Activated CD8-positive, alpha-beta memory T cell treated with anti-CD3 and anti-CD28 coated beads for 48 hours (primary cell): ENCODE data around the gene CDH3.

ENCODE experiments used
- DNase-seq, 3 experiments: peaks; one replicate each; pipeline ENCODE4 v3.0.0-alpha.2; 2020; ENCODE audit warnings: low read depth in 2 of 3, low spot score in 2 of 3

The CDH3 gene

DNA sequence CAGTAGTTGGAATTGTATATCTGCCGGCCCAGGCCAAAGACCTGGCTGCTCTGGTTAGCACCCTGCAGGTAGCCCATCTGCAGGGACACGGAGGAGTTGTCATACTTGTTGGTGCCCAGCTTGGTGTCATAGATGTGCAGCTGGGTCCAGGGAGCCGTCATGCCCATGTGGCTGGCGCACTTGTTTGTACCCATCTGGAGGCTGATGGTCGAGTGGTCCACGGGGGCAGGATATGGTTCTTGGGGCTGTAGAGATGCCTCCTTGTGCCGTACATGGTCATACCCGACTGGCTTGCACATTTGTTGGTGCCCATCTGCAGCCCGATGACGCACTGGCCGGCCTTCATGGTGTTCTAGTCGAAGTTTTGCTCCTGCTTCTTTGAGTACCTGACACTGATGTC, 6.0 kb downstream of the CDH3 start:
- no peak for DNase-seq

DNA sequence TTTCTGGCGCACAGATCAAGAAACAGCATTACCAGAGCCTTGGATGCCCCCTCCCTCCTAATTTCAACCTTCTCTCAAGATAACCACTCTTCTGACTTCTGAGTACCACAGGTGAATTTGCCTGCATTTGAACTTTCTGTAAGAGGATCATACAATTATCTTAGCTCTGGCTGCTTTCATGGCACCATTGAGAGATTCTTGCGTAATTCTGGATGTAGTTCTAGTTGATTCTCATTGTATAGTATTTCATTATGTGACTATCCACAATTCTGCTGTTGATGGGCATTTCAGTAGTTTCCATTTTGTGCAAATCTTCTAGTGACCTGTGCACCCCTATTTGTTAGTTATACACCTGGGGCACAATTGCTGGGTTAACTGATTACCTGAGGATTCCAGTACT, 7.5 kb downstream of the CDH3 start:
- DNase-seq = no peak

DNA sequence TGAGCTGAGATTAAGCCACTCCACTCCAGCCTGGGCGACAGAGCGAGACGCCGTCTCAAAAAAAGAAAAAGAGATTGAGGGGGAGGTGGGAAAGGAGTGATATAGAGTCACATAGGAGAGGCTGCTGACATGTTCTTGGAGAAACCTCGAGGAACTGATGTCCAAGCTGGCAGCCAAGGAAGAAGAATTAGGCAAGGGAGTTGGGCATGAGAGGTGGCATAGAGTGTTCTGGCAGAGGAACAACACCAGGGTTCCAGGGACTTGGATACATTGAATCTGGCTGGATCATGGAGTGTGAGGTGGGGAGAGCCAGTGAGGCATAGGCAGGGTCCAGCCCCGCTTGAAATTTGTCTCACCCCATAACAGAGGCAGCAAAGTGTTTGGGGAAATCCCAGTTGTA, 10.7 kb downstream of the CDH3 start:
- no peak for DNase-seq

DNA sequence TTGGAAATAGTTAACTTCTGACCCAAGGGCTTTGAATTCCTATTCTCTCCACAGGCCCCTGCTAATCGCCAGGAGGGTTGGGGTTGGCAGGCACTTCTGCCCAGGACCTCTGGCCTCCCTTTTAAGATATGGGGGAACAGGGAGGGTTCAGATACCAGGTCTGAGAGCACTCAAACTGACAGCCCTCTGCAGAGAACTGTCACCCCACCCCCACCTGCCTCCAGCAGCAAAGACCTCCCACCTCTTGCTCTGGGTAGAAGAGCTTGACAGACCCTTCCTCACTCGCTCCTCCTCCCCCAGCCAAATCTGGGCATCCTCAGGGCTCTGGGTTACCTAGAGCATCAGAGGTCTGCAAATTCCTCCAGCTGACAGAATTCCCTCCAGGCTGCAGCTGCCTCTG, 11.6 kb downstream of the CDH3 start:
- no peak for DNase-seq

DNA sequence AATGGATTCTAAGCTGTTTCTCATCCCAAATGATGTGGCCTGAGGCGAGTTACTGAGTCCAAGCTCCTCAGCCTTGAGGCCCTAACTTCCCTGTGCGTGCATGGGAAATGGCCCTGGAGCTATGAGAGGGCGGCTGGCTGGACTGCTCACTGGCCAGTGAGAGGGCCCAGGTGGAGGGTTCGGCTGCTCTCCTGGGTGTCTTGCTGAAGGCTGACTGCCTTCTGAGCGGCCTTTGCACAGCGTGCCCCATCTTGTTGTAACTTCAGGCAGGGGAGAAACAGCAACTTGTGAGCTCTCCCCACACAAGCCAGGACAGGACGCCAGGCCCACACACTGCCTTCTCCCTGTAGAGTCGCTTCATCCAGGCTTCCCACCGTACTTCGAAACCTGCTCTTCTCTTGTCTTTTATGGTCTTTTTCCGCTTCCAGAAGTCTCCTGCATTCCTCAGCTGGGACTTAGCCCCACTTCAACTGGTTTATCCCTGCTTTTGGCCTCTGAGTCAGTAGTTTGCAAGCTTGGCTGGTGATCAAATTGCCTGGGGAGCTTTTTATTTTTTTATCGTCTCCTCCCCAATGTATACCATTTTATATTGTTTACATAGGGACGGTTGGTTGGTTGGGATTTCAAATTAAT, 13.3 kb downstream of the CDH3 start:
- no peak for DNase-seq

DNA sequence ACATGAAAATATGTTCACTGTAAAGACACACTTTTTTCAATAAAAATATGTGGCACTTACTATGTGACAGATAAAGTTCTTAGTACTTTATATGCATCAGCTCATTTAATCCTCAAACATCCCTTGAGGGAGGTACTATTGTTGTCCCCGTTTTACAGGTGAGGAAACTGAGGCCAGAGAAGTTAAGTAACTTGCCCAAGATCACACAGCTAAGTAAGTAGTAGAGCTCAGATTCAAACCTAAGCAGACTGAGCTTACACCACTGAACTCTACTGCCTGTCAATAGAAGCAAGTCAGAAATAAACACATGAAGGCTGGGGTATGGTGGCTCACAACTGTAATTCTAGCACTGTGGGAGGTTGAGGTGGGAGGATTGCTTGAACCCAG, 13.9 kb downstream of the CDH3 start:
- no peak for DNase-seq

DNA sequence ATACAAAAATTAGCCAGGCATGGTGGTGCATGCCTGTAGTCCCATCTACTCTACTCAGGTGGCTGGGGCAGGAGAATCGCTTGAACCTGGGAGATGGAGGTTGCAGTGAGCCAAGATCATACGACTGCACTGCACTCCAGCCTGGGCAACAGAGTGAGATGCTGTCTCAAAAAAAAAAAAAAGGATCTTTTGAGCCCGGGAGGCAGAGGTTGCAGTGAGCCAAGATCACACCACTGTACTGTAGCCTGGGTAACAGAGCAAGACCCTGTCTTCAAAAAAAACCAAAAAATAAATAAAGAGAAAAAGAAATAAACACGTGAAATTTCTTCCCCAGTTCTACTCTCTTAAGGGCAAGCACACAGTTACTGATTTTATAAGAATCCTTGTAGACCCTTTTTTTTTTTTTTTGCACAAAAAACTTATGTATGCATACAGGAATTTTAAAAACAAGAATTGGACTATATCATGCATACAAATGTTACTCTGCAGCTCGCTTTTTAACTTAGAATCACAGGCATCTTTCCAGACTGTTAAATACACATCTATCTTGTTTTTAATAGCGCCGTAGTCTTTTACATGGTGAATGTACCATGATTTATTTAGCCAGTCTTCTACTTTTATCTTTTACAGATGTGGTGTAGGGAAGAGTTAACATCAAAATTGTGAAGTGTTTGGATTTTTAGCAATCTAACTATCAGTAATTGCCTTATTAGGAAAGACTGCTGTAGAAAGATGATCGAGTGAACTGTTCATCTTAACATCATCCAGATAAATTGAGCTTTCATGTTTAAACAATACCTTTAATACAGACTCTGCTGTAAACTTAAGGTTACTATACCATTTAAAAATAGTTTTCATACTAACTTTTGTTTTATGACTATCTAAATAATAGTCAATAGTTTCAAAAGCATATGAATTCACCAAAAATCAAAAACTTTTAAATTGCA, 14.6 kb downstream of the CDH3 start:
- DNase-seq = no peak

DNA sequence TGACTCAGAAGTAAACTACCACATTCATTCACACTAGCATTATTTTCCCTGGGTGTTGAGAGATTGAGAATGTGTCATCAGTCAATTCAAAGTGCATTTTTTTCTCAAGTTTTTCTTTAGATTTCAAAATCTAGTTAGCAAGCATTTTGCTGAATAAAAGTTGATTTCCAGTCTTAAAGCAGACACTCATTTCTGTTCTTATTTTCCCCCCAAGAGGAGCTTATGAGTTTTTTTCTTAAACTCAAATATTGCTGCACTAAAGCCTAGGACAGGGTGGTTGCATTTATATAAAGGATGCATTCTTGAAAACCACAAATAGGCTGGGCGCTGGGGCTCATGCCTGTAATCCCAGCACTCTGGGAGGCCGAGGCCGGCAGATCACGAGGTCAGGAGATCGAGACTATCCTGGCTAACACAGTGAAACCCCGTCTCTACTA, 15.3 kb downstream of the CDH3 start:
- no peak for DNase-seq

DNA sequence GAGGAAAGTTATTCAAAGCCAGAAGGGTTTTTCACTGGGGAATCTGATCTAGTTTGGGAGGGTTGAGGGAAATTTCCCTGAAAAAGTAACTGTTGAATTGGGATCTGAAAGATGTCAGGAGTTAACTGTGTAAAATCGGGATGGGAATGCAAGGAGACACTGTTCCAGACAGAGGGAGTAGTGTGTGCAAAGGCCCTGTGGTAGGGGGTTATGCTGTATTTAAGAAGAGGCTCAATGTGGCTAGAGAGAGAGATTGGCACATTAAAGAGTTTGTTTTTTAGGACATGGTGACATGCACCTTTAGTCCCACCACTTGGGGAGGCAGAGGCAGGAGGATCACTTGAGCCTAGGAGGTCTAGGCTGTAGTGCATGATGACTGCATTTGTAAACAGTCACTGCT, 16.9 kb downstream of the CDH3 start:
- DNase-seq = no peak

DNA sequence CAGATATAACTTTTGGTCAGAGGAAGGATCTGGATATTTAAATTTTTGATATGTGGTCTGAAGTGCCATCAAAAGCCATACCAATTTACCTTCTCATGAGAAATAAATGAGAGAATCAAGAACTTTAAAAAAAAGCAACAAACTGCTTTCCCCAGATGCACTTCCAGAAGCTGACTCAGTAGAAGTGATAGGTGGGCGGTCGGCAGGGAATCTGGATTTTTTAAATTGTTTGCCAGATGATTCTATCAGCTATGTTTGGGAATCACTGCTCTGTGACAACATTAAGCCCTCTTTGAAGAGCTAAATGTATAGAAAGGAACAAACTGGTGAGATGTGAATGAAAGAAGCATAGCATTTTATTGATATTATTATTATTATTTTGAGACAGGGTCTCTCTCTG, 19.2 kb downstream of the CDH3 start:
- DNase-seq = no peak

DNA sequence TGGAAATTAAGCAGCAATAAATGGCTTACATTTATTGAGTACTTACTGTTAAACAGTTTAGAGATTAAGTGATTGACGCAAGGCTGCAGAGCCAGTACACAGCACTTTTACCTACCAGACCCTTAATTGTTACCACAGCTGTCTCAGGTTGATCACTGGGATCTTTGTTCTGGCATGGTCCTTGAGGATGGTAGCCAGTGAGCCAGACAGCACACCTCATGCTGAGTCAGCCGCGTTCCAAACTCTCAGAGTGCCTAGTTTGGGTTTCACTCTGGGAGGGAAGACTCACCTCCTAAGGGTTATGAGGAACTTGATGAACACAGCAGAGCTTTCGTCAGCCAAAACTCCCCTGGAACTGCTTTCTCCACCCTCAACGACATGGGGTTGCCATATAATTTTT, 20.4 kb downstream of the CDH3 start:
- no peak for DNase-seq

DNA sequence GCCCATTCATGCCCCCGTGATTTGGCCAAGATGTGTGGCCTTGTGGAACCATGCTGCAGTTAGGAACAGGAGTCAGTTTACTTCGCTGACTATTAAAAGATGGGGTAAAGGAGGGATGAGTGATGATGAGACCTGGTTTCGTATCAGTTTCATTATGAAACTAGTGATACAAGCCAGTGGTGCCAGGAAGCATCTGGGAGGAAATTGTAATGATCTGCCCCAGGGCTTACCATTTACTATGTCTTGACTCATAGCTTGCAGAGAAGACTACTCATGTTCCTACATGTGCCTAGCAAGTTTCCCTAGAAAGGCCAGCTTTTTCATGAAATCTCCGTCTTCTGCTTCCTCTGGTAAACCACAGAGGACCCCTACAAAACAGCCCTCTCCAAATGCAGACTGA, 23.2 kb downstream of the CDH3 start:
- DNase-seq = no peak

DNA sequence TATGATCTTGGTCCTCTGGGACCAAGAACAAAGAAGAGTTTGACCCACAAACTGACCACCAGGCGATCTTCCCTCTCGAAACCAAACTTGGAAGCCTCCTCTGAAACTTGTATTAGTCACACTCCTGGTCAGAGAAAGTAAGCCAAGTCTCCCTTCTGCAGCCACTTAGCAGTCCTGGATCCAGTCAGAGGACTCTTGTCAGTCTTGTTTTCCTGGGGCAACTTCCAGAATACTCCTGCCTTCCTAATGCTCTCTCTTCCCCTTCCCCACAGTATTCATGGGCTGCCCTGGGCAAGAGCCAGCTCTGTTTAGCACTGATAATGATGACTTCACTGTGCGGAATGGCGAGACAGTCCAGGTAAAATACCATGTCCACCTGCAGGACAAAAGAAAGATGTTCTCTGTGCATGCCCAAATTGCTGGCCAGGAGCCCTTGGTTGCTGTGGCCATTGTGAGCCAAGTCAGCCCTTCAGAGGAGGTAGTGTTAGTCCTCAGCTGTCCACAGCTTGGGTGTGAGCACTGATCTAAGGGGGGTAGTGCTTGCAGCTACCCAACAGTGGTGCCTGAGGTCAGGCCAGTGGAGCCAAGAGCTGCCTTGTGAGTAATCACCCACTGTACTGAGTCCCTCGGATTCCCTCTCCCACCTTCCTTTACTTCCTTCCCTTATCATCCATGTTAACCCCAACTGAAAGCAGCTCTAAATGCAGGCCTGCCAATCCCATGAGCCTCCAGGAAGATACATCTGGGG, 31.2 kb downstream of the CDH3 start:
- no peak for DNase-seq

DNA sequence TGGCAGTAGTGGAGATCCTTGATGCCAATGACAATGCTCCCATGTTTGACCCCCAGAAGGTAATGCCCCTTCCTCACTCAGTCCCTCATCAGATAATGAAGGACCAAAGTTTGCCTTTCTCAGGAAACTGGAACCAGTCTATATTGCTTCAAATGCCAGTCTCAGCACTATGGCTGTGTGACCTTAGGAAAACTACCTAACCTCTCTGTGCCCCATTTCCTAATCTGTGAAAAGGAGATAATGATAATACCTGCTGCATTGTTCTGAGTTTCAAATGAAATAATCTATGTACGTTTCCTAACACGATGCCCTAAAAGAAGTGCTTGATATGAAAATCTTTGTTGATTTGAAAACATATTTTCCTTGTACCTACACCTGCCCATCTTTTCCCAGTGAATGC, 35.9 kb downstream of the CDH3 start:
- no peak for DNase-seq

DNA sequence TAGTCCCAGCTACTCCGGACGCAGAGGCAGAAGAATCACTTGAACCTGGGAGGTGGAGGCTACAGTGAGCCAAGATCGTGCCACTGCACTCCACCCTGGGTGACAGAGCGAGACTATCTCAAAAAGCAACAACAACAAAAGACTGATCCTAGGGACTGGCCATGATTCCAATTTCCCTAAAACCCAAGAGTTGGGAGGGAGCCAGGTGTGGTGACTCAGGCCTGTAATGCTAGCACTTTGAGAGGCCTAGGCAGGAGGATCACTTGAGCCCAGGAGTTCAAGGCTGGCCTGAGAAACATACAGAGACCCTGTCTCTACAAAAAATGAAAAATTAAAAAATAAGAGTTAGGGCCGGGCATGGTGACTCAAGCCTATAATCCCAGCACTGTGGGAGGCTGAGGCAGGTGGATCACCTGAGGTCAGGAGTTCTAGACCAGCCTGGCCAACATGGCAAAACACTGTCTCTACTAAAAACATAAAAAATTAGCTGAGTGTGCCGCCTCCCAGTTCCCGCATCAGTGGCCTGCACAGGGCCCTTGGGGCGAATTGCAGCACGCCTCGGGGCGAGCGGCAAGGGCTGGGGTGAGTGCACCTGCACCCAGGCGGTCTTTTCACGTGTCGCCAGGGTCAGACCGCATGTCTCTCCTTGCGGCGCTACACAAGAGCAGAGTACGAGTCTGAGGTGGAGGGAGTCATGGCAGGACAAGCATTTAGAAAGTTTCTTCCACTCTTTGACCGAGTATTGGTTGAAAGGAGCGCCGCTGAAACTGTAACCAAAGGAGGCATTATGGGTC, 40.8 kb downstream of the CDH3 start:
- no peak for DNase-seq

DNA sequence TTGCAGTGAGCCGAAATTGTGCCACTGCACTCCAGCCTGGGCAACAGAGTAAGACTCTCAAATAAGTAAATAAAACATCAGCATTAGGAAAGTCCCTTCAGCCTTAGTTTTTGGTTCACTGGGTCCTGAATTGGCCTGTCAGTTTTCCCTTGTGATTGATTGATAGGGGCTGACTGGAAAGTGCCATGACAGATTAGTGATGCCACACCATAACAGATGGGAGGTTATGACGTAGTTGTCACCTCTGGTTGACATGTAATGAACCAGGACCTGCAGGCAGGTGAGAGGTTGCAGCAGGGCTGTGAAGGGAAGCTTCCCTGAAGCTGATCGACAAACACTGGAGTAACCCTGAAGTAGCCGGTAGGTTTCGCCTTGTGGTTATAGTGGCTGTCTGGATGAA, 41.8 kb downstream of the CDH3 start:
- DNase-seq = no peak

DNA sequence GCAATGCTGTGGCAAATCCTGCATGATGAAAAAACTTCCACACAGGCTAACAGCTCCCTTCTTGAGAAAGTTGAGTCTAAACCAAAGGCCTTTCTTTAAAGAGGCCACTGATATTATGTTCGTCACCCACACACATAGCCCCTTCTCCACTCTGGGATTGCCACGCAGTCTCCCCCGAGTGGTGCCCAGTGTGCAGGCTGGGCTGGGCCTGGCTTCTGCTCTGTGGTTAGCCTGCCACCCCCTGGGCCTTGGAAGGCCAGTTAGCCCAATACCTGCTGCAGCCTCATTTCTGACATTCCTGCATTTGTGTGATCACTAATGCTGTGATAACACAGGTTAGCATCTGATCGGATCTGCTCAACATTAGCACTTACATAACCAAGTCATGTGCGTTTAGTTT, 44.8 kb downstream of the CDH3 start:
- DNase-seq = no peak

DNA sequence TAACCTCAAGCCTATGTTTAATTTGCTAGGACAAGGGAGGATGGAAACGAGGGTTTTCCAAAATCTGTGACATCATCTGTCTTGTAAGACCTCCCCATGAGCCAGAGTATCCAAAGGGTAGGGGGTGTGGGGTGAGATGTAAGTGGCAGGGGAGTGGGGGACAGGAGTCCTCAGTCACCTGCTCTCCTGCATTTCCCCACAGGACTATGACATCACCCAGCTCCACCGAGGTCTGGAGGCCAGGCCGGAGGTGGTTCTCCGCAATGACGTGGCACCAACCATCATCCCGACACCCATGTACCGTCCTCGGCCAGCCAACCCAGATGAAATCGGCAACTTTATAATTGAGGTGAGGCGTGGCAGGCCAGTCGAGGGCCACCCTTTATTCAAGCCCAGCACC, 50.5 kb downstream of the CDH3 start:
- DNase-seq = no peak

DNA sequence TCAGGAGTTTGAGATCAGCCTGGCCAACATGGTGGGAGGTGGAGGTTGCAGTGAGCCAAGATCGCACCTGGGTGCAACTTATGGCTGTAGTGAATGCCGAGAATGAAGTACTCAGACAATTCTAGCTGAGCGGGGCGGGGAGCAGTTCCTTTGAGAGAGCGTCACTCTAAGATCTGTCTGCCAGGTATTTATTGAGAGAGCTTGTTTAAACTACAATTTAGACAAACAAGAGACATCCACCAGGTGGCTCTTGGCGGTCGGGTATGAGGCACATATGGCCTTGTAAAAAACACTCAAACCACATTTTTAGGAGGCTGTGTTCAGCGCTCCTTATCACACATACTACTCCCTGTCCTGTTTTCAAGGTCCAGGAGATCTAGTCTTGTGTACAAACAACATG, 51.4 kb downstream of the CDH3 start:
- no peak for DNase-seq

DNA sequence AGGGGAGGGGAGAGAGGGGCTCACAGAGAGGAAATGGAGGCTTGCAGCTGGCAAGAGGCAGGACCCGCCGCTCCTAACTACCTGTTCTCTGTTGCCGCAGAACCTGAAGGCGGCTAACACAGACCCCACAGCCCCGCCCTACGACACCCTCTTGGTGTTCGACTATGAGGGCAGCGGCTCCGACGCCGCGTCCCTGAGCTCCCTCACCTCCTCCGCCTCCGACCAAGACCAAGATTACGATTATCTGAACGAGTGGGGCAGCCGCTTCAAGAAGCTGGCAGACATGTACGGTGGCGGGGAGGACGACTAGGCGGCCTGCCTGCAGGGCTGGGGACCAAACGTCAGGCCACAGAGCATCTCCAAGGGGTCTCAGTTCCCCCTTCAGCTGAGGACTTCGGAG, 53.0 kb downstream of the CDH3 start:
- DNase-seq = no peak

DNA sequence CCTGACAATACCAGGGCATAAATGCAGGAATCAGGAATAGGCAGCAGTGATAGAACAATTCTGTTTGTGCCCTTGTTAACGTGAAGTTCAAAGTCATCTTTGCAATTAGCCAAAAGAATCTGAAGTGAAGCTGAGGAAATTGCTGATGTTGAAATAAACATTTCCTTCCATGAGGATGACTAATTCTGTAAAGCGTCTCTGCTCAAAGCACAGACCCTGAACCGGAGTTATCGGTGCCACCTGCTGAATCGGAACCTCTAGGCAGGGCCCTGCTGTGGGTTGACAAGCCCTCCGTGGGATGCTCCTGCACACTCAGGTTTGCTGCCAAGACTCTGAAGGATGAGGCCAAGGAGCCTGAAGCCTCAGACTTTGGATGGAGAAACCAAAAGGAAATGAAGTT, 55.0 kb downstream of the CDH3 start:
- DNase-seq = no peak
